ENCODE results near the gene S100A3.

DNA sequence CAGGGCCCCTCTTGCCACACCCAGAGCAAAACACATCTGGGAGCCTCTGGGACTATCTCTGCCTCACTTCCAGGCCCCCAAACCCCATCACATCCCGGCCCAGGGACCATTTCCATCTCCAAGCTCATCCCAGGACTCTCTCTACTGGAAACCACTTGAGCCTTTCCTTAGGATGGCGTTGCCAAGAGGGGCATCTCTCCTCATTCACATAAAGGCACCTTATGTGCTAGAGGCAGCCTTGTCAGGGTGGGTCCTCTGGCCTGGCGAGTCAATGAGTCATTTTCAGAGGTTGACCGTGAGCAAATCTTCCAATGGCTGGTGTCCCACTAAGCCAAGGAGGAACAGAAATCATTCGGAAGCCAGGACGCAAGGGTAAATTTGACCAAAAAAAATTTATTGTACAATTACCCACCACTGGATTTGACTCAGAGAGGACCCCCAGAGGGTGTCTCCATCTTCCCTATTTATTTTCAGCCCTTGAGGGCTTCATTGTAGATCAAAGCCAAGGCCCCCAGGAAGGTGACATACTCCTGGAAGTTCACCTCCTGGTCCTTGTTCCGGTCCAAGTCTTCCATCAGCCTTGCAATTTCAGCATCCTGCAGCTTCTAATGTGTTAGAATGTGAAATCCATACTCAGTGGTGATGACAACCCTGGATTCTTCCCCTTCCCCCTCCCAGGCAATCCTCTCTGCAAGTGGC lies 14.7 kb downstream of the S100A3 start:
- TF ChIP-seq, protein P1, sequence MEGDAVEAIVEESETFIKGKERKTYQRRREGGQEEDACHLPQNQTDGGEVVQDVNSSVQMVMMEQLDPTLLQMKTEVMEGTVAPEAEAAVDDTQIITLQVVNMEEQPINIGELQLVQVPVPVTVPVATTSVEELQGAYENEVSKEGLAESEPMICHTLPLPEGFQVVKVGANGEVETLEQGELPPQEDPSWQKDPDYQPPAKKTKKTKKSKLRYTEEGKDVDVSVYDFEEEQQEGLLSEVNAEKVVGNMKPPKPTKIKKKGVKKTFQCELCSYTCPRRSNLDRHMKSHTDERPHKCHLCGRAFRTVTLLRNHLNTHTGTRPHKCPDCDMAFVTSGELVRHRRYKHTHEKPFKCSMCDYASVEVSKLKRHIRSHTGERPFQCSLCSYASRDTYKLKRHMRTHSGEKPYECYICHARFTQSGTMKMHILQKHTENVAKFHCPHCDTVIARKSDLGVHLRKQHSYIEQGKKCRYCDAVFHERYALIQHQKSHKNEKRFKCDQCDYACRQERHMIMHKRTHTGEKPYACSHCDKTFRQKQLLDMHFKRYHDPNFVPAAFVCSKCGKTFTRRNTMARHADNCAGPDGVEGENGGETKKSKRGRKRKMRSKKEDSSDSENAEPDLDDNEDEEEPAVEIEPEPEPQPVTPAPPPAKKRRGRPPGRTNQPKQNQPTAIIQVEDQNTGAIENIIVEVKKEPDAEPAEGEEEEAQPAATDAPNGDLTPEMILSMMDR (IDR thresholded peaks at IDR 0.05; ENCODE audit: low read depth, low read length, missing input control) = no peak
- TF ChIP-seq JUND (IDR thresholded peaks at IDR 0.05) (no peak), SP1 (IDR thresholded peaks at IDR 0.05) (no peak), FOXA1 (IDR thresholded peaks at IDR 0.05) (no peak), YY1 (IDR thresholded peaks at IDR 0.05) (no peak), RXRA (IDR thresholded peaks at IDR 0.05) (no peak), TAF1 (conservative IDR thresholded peaks at IDR 0.05) (no peak), NR2F2 (IDR thresholded peaks at IDR 0.05) (no peak), RAD21 (IDR thresholded peaks at IDR 0.05) (no peak)
- TF ChIP-seq, protein P2, sequence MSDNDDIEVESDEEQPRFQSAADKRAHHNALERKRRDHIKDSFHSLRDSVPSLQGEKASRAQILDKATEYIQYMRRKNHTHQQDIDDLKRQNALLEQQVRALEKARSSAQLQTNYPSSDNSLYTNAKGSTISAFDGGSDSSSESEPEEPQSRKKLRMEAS (IDR thresholded peaks at IDR 0.05) = no peak
- TF ChIP-seq, protein P3, sequence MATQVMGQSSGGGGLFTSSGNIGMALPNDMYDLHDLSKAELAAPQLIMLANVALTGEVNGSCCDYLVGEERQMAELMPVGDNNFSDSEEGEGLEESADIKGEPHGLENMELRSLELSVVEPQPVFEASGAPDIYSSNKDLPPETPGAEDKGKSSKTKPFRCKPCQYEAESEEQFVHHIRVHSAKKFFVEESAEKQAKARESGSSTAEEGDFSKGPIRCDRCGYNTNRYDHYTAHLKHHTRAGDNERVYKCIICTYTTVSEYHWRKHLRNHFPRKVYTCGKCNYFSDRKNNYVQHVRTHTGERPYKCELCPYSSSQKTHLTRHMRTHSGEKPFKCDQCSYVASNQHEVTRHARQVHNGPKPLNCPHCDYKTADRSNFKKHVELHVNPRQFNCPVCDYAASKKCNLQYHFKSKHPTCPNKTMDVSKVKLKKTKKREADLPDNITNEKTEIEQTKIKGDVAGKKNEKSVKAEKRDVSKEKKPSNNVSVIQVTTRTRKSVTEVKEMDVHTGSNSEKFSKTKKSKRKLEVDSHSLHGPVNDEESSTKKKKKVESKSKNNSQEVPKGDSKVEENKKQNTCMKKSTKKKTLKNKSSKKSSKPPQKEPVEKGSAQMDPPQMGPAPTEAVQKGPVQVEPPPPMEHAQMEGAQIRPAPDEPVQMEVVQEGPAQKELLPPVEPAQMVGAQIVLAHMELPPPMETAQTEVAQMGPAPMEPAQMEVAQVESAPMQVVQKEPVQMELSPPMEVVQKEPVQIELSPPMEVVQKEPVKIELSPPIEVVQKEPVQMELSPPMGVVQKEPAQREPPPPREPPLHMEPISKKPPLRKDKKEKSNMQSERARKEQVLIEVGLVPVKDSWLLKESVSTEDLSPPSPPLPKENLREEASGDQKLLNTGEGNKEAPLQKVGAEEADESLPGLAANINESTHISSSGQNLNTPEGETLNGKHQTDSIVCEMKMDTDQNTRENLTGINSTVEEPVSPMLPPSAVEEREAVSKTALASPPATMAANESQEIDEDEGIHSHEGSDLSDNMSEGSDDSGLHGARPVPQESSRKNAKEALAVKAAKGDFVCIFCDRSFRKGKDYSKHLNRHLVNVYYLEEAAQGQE (IDR thresholded peaks at IDR 0.05) = no peak
- TF ChIP-seq, protein P4, sequence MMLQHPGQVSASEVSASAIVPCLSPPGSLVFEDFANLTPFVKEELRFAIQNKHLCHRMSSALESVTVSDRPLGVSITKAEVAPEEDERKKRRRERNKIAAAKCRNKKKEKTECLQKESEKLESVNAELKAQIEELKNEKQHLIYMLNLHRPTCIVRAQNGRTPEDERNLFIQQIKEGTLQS (IDR thresholded peaks at IDR 0.05) = no peak
